ENCODE data around the gene ANKRD11.
"Not testable (repeated sequence)": the region's sequence is repeated elsewhere in the genome, so short reads cannot be mapped to it uniquely, and the experiment has no call there.

The ANKRD11 gene

DNA sequence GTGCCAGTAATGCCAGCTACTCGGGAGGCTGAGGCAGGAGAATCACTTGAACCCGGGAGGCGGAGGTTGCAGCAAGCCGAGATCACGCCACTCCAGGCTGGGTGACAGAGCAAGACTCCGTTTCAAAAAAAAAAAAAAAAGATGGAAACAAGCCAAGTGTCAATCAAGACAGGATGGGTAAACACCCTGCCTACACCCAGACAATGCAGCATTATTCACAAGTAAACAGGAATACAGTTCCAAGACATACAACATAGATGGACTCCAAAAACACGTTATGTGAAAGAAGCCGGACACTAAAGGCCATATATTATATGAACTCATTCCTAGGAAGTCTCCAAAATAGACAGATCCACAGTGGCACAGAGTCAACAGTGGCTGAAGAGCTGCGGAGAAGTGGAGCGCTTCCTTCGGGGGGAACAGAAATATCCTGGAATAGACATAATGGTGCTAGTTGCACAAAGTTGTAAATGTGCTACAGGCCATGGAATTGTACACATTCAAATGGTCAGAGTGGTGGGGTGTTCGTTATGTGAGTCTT, 33.9 kb downstream of the ANKRD11 start:
- Histone ChIP-seq H3K4me3 (ENCODE audit: low read length, poor library complexity, severe bottlenecking) (no peak overlapping the region), H3K9me3 (ENCODE audit: insufficient read depth, low read depth, low read length) (no peaks in the 10 kb centered on the region), H3K9me2 (replicated peaks; ENCODE audit: low read depth, low read length) (no peaks in the 10 kb centered on the region), H3K4me1 (ENCODE audit: insufficient read depth, low read length, poor library complexity, severe bottlenecking) (peaks cover 4% of the 10 kb centered on the region), H3K36me3 (ENCODE audit: insufficient read depth, low read length) (no peaks in the 10 kb centered on the region), H3K4me2 (ENCODE audit: low read depth, low read length, poor library complexity, severe bottlenecking) (no peak overlapping the region), H4K20me1 (ENCODE audit: insufficient read depth, low read length, poor library complexity, severe bottlenecking) (peaks cover 56% of the 10 kb centered on the region), H3F3A (ENCODE audit: low read depth) (no peaks in the 10 kb centered on the region), H3K9ac (ENCODE audit: low read depth, low read length, poor library complexity, severe bottlenecking) (no peak overlapping the region), H3K79me2 (ENCODE audit: insufficient read depth, low read length) (peaks cover 93% of the 10 kb centered on the region), H3K27me3 (ENCODE audit: insufficient read depth, low read length, poor library complexity, severe bottlenecking) (no peaks in the 10 kb centered on the region), H2AFZ (ENCODE audit: low read length) (no peak overlapping the region)
- TF ChIP-seq, protein P1, sequence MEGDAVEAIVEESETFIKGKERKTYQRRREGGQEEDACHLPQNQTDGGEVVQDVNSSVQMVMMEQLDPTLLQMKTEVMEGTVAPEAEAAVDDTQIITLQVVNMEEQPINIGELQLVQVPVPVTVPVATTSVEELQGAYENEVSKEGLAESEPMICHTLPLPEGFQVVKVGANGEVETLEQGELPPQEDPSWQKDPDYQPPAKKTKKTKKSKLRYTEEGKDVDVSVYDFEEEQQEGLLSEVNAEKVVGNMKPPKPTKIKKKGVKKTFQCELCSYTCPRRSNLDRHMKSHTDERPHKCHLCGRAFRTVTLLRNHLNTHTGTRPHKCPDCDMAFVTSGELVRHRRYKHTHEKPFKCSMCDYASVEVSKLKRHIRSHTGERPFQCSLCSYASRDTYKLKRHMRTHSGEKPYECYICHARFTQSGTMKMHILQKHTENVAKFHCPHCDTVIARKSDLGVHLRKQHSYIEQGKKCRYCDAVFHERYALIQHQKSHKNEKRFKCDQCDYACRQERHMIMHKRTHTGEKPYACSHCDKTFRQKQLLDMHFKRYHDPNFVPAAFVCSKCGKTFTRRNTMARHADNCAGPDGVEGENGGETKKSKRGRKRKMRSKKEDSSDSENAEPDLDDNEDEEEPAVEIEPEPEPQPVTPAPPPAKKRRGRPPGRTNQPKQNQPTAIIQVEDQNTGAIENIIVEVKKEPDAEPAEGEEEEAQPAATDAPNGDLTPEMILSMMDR (conservative IDR thresholded peaks at IDR 0.05; ENCODE audit: low read length): no peak
- no peak for TF ChIP-seq EZH2phosphoT487 (IDR thresholded peaks at IDR 0.05; ENCODE audit: borderline replicate concordance)

GRCh38 chr16:89455692-89456091, 34.7 kb downstream of the ANKRD11 start:
- no peaks in the 10 kb centered on the region for H3K9me3 ChIP-seq (ENCODE audit: insufficient read depth, low read depth, low read length)
- H3K79me2 ChIP-seq (ENCODE audit: insufficient read depth, low read length): peaks cover 93% of the 10 kb centered on the region
- H4K20me1 ChIP-seq (ENCODE audit: insufficient read depth, low read length, poor library complexity, severe bottlenecking): peaks cover 60% of the 10 kb centered on the region
- H3F3A ChIP-seq (ENCODE audit: low read depth): no peaks in the 10 kb centered on the region
- no peak overlapping the region for H3K4me2 ChIP-seq (ENCODE audit: low read depth, low read length, poor library complexity, severe bottlenecking)
- H2AFZ ChIP-seq (ENCODE audit: low read length): no peak overlapping the region
- no peaks in the 10 kb centered on the region for H3K9me2 ChIP-seq (replicated peaks; ENCODE audit: low read depth, low read length)
- no peaks in the 10 kb centered on the region for H3K27me3 ChIP-seq (ENCODE audit: insufficient read depth, low read length, poor library complexity, severe bottlenecking)
- H3K9ac ChIP-seq (ENCODE audit: low read depth, low read length, poor library complexity, severe bottlenecking): no peak overlapping the region
- H3K4me1 ChIP-seq (ENCODE audit: insufficient read depth, low read length, poor library complexity, severe bottlenecking): peaks cover 4% of the 10 kb centered on the region
- TF ChIP-seq, protein P1 (conservative IDR thresholded peaks at IDR 0.05; ENCODE audit: low read length): no peak
- TF ChIP-seq EZH2phosphoT487 (IDR thresholded peaks at IDR 0.05; ENCODE audit: borderline replicate concordance): no peak
- no peak overlapping the region for H3K4me3 ChIP-seq (ENCODE audit: low read length, poor library complexity, severe bottlenecking)
- H3K36me3 ChIP-seq (ENCODE audit: insufficient read depth, low read length): no peaks in the 10 kb centered on the region

GRCh38 chr16:89455178-89455577, 35.2 kb downstream of the ANKRD11 start:
- Histone ChIP-seq H3K4me1 (ENCODE audit: insufficient read depth, low read length, poor library complexity, severe bottlenecking) (peaks cover 4% of the 10 kb centered on the region), H3K27me3 (ENCODE audit: insufficient read depth, low read length, poor library complexity, severe bottlenecking) (no peaks in the 10 kb centered on the region), H3K4me2 (ENCODE audit: low read depth, low read length, poor library complexity, severe bottlenecking) (no peak overlapping the region), H3K36me3 (ENCODE audit: insufficient read depth, low read length) (no peaks in the 10 kb centered on the region), H3F3A (ENCODE audit: low read depth) (no peaks in the 10 kb centered on the region), H4K20me1 (ENCODE audit: insufficient read depth, low read length, poor library complexity, severe bottlenecking) (peaks cover 65% of the 10 kb centered on the region), H3K9me2 (replicated peaks; ENCODE audit: low read depth, low read length) (no peaks in the 10 kb centered on the region), H3K9me3 (ENCODE audit: insufficient read depth, low read depth, low read length) (no peaks in the 10 kb centered on the region), H3K79me2 (ENCODE audit: insufficient read depth, low read length) (peaks cover 93% of the 10 kb centered on the region), H3K9ac (ENCODE audit: low read depth, low read length, poor library complexity, severe bottlenecking) (no peak overlapping the region), H3K4me3 (ENCODE audit: low read length, poor library complexity, severe bottlenecking) (no peak overlapping the region), H2AFZ (ENCODE audit: low read length) (no peak overlapping the region)
- TF ChIP-seq, protein P1 (conservative IDR thresholded peaks at IDR 0.05; ENCODE audit: low read length): no peak
- no peak for TF ChIP-seq EZH2phosphoT487 (IDR thresholded peaks at IDR 0.05; ENCODE audit: borderline replicate concordance)

DNA sequence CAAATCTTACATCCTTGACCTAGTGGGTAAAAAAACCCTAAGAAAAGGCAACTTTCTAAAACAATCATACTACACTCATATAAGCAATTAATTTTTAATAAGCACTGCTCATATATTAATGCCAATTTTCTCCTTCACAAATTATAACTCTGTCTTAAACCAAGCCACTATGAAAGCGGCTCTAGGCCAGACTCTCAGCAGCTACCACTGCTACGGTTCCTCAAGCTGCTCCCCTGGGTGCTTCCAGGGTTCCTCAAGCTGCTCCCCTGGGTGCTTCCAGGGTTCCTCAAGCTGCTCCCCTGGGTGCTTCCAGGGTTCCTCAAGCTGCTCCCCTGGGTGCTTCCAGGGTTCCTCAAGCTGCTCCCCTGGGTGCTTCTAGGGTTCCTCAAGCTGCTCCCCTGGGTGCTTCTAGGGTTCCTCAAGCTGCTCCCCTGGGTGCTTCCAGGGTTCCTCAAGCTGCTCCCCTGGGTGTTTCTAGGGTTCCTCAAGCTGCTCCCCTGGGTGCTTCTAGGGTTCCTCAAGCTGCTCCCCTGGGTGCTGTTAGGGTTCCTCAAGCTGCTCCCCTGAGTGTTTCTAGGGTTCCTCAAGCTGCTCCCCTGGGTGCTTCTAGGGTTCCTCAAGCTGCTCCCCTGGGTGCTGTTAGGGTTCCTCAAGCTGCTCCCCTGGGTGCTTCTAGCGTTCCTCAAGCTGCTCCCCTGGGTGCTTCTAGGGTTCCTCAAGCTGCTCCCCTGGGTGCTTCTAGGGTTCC, 35.8 kb downstream of the ANKRD11 start:
- not testable (repeated sequence) for H3K4me2 ChIP-seq (ENCODE audit: low read depth, low read length, poor library complexity, severe bottlenecking); H3K9ac ChIP-seq (ENCODE audit: low read depth, low read length, poor library complexity, severe bottlenecking); H3K4me3 ChIP-seq (ENCODE audit: low read length, poor library complexity, severe bottlenecking); H2AFZ ChIP-seq (ENCODE audit: low read length); H3K9me2 ChIP-seq (replicated peaks; ENCODE audit: low read depth, low read length); H3K36me3 ChIP-seq (ENCODE audit: insufficient read depth, low read length); H3K27me3 ChIP-seq (ENCODE audit: insufficient read depth, low read length, poor library complexity, severe bottlenecking); H3K9me3 ChIP-seq (ENCODE audit: insufficient read depth, low read depth, low read length); H3K4me1 ChIP-seq (ENCODE audit: insufficient read depth, low read length, poor library complexity, severe bottlenecking); H3F3A ChIP-seq (ENCODE audit: low read depth)
- Histone ChIP-seq H3K79me2 (ENCODE audit: insufficient read depth, low read length) (peaks cover 95% of the 10 kb centered on the region), H4K20me1 (ENCODE audit: insufficient read depth, low read length, poor library complexity, severe bottlenecking) (peaks cover 71% of the 10 kb centered on the region)

Measured in Loucy (cell line).